Measurements from ENCODE around the gene LRCH1.

The LRCH1 gene

DNA sequence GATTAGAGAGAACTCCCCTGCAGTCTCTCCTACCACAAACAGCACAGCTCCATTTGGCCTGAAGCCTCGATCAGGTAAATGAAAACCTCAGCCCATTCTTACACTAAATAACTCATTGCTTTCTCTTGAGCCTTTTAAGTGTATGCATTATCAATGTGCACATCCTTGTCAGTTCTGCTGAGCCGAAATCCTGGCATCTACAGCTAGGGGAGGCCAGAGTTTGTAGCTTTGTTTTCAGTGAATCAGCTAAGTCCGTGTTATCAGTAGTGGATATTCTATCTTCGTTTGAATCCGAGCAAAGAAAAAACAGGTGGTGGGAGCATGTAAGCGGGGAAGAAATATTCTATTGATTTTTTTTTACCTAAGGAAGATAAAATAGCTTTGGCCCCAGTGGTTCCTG is 159.6 kb downstream of the LRCH1 start:
- no peak for DNase-seq (ENCODE audit: low read depth)

DNA sequence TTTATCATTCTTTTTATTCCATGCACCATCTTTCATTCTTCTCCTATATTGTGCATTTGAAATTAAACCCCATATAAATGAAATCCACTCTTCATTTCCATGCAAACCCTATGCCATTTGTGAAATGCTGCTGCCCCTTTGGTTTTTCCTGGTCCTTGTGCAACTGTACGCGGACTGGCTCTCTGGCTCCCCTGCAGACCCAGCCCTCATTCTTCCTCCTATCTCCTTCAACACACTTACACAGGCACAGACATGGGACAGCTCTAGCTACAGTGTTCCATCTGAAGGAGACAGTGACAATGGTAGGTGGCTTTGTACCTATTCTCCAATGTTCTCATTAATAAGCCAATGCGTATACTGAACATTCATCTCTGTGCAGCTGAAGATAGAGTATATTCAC is 162.4 kb downstream of the LRCH1 start:
- DNase-seq (ENCODE audit: low read depth) = no peak

DNA sequence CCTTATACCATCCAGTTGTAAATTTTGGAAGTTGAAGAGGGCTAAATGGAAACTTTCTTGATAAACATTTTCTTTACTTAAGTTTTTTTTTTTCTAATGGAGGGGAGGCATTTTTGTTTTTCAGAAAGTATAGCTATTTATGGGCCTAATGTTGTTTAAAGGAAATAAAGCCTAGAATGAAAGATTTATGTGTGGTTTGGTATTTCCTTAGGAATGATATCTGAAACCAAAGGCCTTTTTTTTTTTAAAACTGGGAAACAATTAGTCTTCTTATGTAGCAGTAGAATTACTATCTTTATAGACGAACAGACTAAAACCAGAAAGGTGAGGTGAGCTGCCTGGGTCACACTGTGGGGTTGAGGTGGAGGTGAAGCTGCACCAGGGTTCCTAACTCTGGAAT is 163.9 kb downstream of the LRCH1 start:
- DNase-seq (ENCODE audit: low read depth) = peak; percentile 46

- DNase-seq (ENCODE audit: low read depth) = no peak
Observed at GRCh38 chr13:46717275-46717674, 164.3 kb downstream of the LRCH1 start.

GRCh38 chr13:46717856-46718255 is 164.9 kb downstream of the LRCH1 start:
- no peak for DNase-seq (ENCODE audit: low read depth)

GRCh38 chr13:46720189-46720588 is 167.2 kb downstream of the LRCH1 start:
- DNase-seq (ENCODE audit: low read depth) = no peak

- peak; percentile 55 for DNase-seq (ENCODE audit: low read depth)
Observed at GRCh38 chr13:46721054-46721453, 168.1 kb downstream of the LRCH1 start.

GRCh38 chr13:46726347-46726746 is 173.4 kb downstream of the LRCH1 start:
- DNase-seq (ENCODE audit: low read depth) = no peak

GRCh38 chr13:46728777-46729176 is 175.8 kb downstream of the LRCH1 start:
- no peak for DNase-seq (ENCODE audit: low read depth)

- DNase-seq (ENCODE audit: low read depth) = no peak
Observed at GRCh38 chr13:46731535-46731934, 178.6 kb downstream of the LRCH1 start.

- no peak for DNase-seq (ENCODE audit: low read depth)
Observed at GRCh38 chr13:46735425-46735824, 182.5 kb downstream of the LRCH1 start.

GRCh38 chr13:46736541-46737310 is 183.8 kb downstream of the LRCH1 start:
- no peak for DNase-seq (ENCODE audit: low read depth)

- no peak for DNase-seq (ENCODE audit: low read depth)
Observed at GRCh38 chr13:46738055-46738454, 185.1 kb downstream of the LRCH1 start.

DNA sequence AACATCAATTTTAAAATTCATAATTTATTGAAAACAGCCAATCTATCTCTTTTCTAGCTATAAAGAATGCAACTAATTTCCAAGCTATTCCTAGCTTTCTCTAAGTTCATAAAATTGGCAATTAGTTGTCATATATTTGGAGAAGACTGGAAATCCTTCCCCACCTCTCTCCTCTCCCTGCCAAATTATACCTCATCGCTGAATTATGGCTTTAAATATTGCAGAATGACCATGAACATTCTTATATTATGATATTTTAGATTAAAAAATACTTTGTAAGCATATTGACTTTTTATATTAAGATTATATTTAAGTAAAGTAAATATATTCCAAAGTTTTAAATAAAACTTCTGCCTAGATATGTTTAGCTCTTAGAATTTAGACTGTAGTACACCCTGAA is 185.8 kb downstream of the LRCH1 start:
- no peak for DNase-seq (ENCODE audit: low read depth)

DNA sequence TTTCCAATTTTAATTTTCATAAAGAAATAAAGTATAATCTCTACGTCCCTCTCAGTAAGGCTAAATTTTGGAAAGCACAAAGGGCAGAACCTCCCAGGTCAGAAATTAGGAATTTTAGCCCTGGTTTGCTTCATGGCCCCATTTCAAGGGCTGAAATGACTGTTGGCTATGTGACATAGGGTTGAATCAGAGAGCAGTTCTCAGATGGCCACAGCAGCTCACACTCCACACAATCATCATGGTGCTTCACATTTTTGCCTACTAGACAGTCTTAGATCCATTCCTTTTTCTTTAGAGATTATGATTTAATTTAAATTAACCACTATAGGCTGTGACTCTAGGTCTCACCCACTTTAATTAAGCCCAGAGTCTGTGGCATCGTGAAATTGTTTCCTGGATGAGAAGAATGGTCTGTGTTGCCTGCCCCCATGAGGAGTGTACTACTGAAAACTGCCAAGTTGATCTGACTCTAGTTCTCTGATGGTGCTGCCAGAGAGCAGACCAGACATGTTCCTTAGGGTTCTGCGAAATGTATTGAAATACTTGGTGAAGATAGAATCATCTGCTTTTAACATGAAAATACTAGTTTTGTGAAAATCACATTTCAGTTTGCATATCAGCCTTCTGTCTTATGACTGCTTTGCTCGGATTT is 186.6 kb downstream of the LRCH1 start:
- no peak for DNase-seq (ENCODE audit: low read depth)

DNA sequence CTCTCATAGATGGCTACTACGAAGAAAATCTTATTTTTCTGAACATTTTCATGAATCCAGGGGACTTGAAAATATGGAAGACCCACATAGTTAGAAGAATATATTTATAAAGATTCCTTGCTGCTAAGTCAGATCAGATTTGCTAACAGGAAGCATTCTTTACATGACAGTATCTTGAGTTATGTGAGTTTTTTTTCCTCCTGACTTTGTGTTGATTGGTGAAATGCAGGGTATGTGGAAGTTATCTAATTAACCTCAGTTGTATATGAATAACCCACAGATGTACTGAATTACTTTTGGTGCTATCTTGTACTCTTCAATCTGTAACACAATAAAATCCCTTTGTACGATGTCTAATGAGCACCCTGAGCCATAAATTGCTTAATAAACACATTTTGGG is 190.2 kb downstream of the LRCH1 start:
- DNase-seq (ENCODE audit: low read depth) = peak; percentile 79

- DNase-seq (ENCODE audit: low read depth) = no peak
Observed at GRCh38 chr13:46745062-46745461, 192.1 kb downstream of the LRCH1 start.

DNA sequence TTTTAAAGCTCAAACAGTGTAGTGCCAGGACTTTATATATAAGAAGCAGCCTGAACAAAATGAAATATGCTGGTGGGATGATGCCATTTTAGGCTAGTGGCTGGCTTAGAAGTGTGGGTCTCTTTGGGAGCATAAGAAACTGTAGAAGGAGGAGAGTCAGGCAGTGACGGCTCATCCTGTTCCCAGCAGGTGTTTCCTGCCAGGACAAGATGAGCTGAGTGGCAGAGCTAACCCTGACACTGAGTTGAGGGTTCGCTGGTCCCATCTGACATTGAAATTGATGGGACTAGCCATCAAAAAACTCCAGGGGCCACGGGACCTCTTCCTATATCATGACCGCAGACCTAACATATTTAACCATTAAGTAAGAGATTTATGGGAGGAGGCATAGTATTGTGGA is 192.7 kb downstream of the LRCH1 start:
- DNase-seq (ENCODE audit: low read depth) = no peak

- peak; percentile 37 for DNase-seq (ENCODE audit: low read depth)
Observed at GRCh38 chr13:46747031-46747820, 194.3 kb downstream of the LRCH1 start.

DNA sequence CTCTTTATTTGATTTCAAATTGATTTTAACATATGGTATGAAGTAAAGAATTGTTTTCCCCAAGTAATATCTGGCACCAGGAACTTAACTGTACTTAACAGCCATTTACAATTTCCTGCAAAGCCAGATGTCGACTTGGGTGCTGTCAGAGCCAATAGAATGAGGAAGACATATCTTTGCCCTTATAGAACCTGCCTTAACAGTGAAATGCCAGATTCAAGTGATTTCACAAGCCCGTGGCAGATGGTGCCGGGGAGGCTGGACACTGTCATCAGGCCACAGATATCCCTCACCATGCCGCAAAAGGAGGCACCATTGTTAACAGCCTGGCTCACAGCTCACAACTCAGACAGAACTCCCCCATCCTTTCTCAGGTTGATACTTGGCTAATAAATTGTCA is 195.3 kb downstream of the LRCH1 start:
- peak; percentile 31 for DNase-seq (ENCODE audit: low read depth)

GRCh38 chr13:46749951-46750350 is 197.0 kb downstream of the LRCH1 start:
- peak; percentile 73 for DNase-seq (ENCODE audit: low read depth)

DNA sequence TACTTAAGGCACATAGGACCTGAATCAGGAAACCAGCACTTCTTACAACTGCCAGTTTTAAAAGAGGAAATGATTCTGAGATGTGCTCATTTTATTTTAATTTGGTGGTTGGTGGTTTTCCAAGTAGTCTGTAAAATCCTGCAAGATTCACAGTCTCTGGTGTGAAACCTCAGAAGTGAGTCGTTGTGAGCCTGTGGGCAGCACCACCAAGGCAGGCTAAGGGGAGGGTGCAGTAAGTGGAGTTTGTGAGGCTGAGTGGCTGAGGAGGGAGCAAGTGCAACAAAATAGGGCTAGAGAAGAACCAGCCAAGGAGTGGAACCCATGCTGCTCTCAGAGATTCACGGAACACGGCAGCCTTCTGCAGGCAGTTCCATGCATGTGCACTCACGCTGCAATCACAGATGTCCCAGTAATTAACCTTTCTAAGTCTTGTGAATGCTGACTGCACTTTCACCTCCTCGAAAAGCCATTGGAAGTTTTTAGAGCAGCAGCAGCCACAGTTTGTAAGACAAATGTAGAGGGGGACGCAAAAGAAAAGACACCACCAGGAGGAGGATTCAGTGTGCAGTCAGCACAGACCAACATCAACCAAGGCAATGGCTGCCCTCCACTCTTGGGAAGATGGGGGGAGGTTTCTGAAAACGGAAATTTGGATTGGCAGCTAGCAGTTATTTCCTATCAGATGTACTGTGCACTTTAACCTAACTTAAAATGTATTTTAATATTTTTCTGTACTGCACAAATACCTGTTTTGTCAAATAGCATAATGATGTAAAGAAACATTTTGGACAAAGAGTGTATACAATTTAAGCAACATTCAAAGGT is 199.1 kb downstream of the LRCH1 start:
- DNase-seq (ENCODE audit: low read depth) = peak; percentile 75
